SU-DHL-6 (cell line): ENCODE measurements around the gene GATC.
A peak's percentile ranks its signal among the peaks of the same experiment; 100 is the strongest.

Source experiments
- H2AFZ ChIP-seq: fragments of 200-600 bp; sonication (generic); 2 replicates; pipeline ENCODE4 v1.6.1; 2014; ENCODE audit warnings: low read depth, mild to moderate bottlenecking, moderate library complexity, mixed read lengths, antibody characterized with exemption, low read length; ENCODE audit not compliant: severe bottlenecking
- H3F3A ChIP-seq: fragments of 200-600 bp; shearing (Covaris generic); 2 replicates; pipeline ENCODE4 v1.6.0; 2016; ENCODE audit warnings: antibody characterized with exemption, mild to moderate bottlenecking; ENCODE audit not compliant: insufficient read depth
- H3K27ac ChIP-seq: fragments of 200-600 bp; sonication (generic); 2 replicates; pipeline ENCODE4 v1.5.1; 2016; ENCODE audit warnings: low read depth, mild to moderate bottlenecking, low read length, moderate library complexity, mixed read lengths
- H3K27me3 ChIP-seq: fragments of 200-600 bp; sonication (generic), shearing (Covaris generic); 2 replicates; pipeline ENCODE4 v1.6.0; 2014; ENCODE audit warnings: mild to moderate bottlenecking, low read length
- H3K36me3 ChIP-seq: fragments of 200-600 bp; sonication (generic); 2 replicates; pipeline ENCODE4 v1.6.1; 2014; ENCODE audit warnings: mild to moderate bottlenecking, low read length, mixed read lengths
- H3K4me2 ChIP-seq: fragments of 300-600, 200-600 bp; shearing (Covaris generic), sonication (generic); 2 replicates; pipeline ENCODE4 v1.6.0; 2014; ENCODE audit warnings: low read length, low read depth, mild to moderate bottlenecking; ENCODE audit not compliant: poor library complexity, severe bottlenecking
- H3K4me3 ChIP-seq: fragments of 200-600 bp; sonication (generic); 2 replicates; pipeline ENCODE4 v1.5.1; 2014; ENCODE audit warnings: antibody characterized with exemption, low read length, mild to moderate bottlenecking, mixed read lengths; ENCODE audit not compliant: insufficient read depth, poor library complexity, severe bottlenecking
- H3K79me2 ChIP-seq: fragments of 200-600 bp; sonication (generic); 2 replicates; pipeline ENCODE4 v1.6.1; 2014; ENCODE audit warnings: mild to moderate bottlenecking, low read length, moderate library complexity; ENCODE audit not compliant: insufficient read depth
- H3K9ac ChIP-seq: fragments of 200-600 bp; sonication (generic); 2 replicates; pipeline ENCODE4 v1.7.0; 2014; ENCODE audit warnings: mild to moderate bottlenecking, low read length
- H3K9me2 ChIP-seq: fragments of 200-600 bp; sonication (generic); replicated peaks from 2 replicates; pipeline ENCODE4 v1.6.1; 2014; ENCODE audit warnings: low read length; ENCODE audit not compliant: insufficient read depth
- H3K9me3 ChIP-seq: fragments of 200-600 bp; sonication (generic); 2 replicates; pipeline ENCODE4 v1.6.1; 2014; ENCODE audit warnings: low read length, mixed read lengths; ENCODE audit not compliant: insufficient read depth
- H4K20me1 ChIP-seq: fragments of 200-600 bp; sonication (generic); 2 replicates; pipeline ENCODE4 v1.6.1; 2014; ENCODE audit warnings: low read depth, mild to moderate bottlenecking, antibody characterized with exemption, low read length, moderate library complexity, mixed read lengths
- CTCF ChIP-seq: fragments of 200-600 bp; sonication (generic); IDR thresholded peaks from one replicate; pipeline ENCODE4 v1.5.1; 2017; ENCODE audit warnings: antibody characterized with exemption, mild to moderate bottlenecking, low read length, moderate library complexity; ENCODE audit not compliant: insufficient read depth, poor library complexity, severe bottlenecking
- EZH2phosphoT487 ChIP-seq: fragments of 200-600 bp; sonication (generic), shearing (Covaris generic); conservative IDR thresholded peaks from 2 replicates; pipeline ENCODE4 v1.6.1; 2018; ENCODE audit warnings: mild to moderate bottlenecking, antibody characterized with exemption, low read length, moderate library complexity, mixed read lengths

GATC gene

GRCh38 chr12:120497524-120498150 is 51.4 kb downstream of the GATC start:
- Histone ChIP-seq H3K4me3 (peak overlapping the region; percentile 79), H3K9me3 (no peaks in the 10 kb centered on the region), H3K79me2 (peaks cover 22% of the 10 kb centered on the region), H4K20me1 (peaks cover 8% of the 10 kb centered on the region; the same call in 1 of the 2 replicates), H3K27ac (peak overlapping the region; percentile 17; the same call in 1 of the 2 replicates), H3K4me2 (peak overlapping the region; percentile 95), H2AFZ (no peak overlapping the region), H3K27me3 (no peaks in the 10 kb centered on the region), H3F3A (peaks cover 25% of the 10 kb centered on the region), H3K9me2 (no peaks in the 10 kb centered on the region), H3K9ac (peak overlapping the region; percentile 93), H3K36me3 (peaks cover 10% of the 10 kb centered on the region)
- TF ChIP-seq EZH2phosphoT487 (no peak), CTCF (no peak)

- Histone ChIP-seq H3K9me3 (no peaks in the 10 kb centered on the region), H2AFZ (no peak overlapping the region), H3K27ac (no peak overlapping the region), H4K20me1 (peaks cover 8% of the 10 kb centered on the region; the same call in 1 of the 2 replicates), H3K9me2 (no peaks in the 10 kb centered on the region), H3K79me2 (peaks cover 22% of the 10 kb centered on the region), H3K4me3 (no peak overlapping the region), H3K27me3 (no peaks in the 10 kb centered on the region), H3K4me2 (no peak overlapping the region), H3K9ac (no peak overlapping the region), H3F3A (peaks cover 29% of the 10 kb centered on the region), H3K36me3 (peaks cover 13% of the 10 kb centered on the region)
- TF ChIP-seq EZH2phosphoT487: no peak
- no peak for TF ChIP-seq CTCF
These were observed 52.7 kb downstream of the GATC start for GRCh38 chr12:120498870-120499515.

- H3K9me2 ChIP-seq: no peaks in the 10 kb centered on the region
- peaks cover 22% of the 10 kb centered on the region for H3K79me2 ChIP-seq
- no peak overlapping the region for H2AFZ ChIP-seq
- H3K4me2 ChIP-seq: no peak overlapping the region
- no peaks in the 10 kb centered on the region for H3K9me3 ChIP-seq
- H3K4me3 ChIP-seq: no peak overlapping the region
- no peak overlapping the region for H3K27ac ChIP-seq
- H3K36me3 ChIP-seq: peaks cover 14% of the 10 kb centered on the region
- H3F3A ChIP-seq: peaks cover 29% of the 10 kb centered on the region
- no peak for TF ChIP-seq CTCF
- TF ChIP-seq EZH2phosphoT487: no peak
- no peak overlapping the region for H3K9ac ChIP-seq
- H3K27me3 ChIP-seq: no peaks in the 10 kb centered on the region
- peaks cover 8% of the 10 kb centered on the region; the same call in 1 of the 2 replicates for H4K20me1 ChIP-seq
These were observed 54.3 kb downstream of the GATC start for GRCh38 chr12:120500581-120500980.
